ENCODE measurements around the gene AQP12B. TPM values are rescaled to one million over a fixed set of nuclear protein-coding genes. Genes with fewer than 3 reads are reported as not detected.
"Not testable (repeated sequence)": the region's sequence is repeated elsewhere in the genome, so short reads cannot be mapped to it uniquely, and the experiment has no call there.

Gene AQP12B
- total RNA-seq, 1 experiment from 2014 or later, result not detected

GRCh38 chr2:240696469-240696868, 13.8 kb upstream of the AQP12B start:
- H3K4me3 ChIP-seq (ENCODE audit: low read depth, low read length); H3K36me3 Mint-ChIP-seq (ENCODE audit: insufficient read depth, unreplicated experiment); H3K9me3 ChIP-seq; H3K4me3 Mint-ChIP-seq (ENCODE audit: unreplicated experiment); intact Hi-C loops (cut with micrococcal nuclease; ENCODE audit: unreplicated experiment); H3K36me3 ChIP-seq (ENCODE audit: control insufficient read depth, insufficient read depth, low read length); H3K27ac Mint-ChIP-seq (ENCODE audit: unreplicated experiment); BruUV-seq (replicated peaks); DNase-seq; H3K27me3 ChIP-seq (replicated peaks; ENCODE audit: control insufficient read depth, insufficient read depth, low read length); CTCF ChIA-PET; H3K4me1 Mint-ChIP-seq (ENCODE audit: low read depth, unreplicated experiment); H3K9me3 Mint-ChIP-seq (ENCODE audit: unreplicated experiment); POLR2A ChIA-PET; H3K27me3 Mint-ChIP-seq (ENCODE audit: insufficient read depth, unreplicated experiment); H3K4me1 ChIP-seq: not testable (repeated sequence)

- DNase-seq; H3K4me1 Mint-ChIP-seq (ENCODE audit: low read depth, unreplicated experiment); intact Hi-C loops (cut with micrococcal nuclease; ENCODE audit: unreplicated experiment); H3K36me3 ChIP-seq (ENCODE audit: control insufficient read depth, insufficient read depth, low read length); H3K9me3 ChIP-seq; H3K9me3 Mint-ChIP-seq (ENCODE audit: unreplicated experiment); CTCF ChIA-PET; H3K4me3 ChIP-seq (ENCODE audit: low read depth, low read length); BruUV-seq (replicated peaks); H3K36me3 Mint-ChIP-seq (ENCODE audit: insufficient read depth, unreplicated experiment); H3K27me3 ChIP-seq (replicated peaks; ENCODE audit: control insufficient read depth, insufficient read depth, low read length); H3K27ac Mint-ChIP-seq (ENCODE audit: unreplicated experiment); H3K4me1 ChIP-seq; H3K4me3 Mint-ChIP-seq (ENCODE audit: unreplicated experiment); POLR2A ChIA-PET; H3K27me3 Mint-ChIP-seq (ENCODE audit: insufficient read depth, unreplicated experiment): not testable (repeated sequence)
These were observed 12.9 kb upstream of the AQP12B start for GRCh38 chr2:240695593-240695992.

GRCh38 chr2:240694304-240694703, 11.6 kb upstream of the AQP12B start:
- H3K4me1 Mint-ChIP-seq (ENCODE audit: low read depth, unreplicated experiment); H3K4me3 ChIP-seq (ENCODE audit: low read depth, low read length); H3K27me3 Mint-ChIP-seq (ENCODE audit: insufficient read depth, unreplicated experiment); POLR2A ChIA-PET; H3K9me3 ChIP-seq; BruUV-seq (replicated peaks); CTCF ChIA-PET; DNase-seq; H3K4me1 ChIP-seq; H3K27ac Mint-ChIP-seq (ENCODE audit: unreplicated experiment); H3K4me3 Mint-ChIP-seq (ENCODE audit: unreplicated experiment); intact Hi-C loops (cut with micrococcal nuclease; ENCODE audit: unreplicated experiment); H3K9me3 Mint-ChIP-seq (ENCODE audit: unreplicated experiment); H3K27me3 ChIP-seq (replicated peaks; ENCODE audit: control insufficient read depth, insufficient read depth, low read length); H3K36me3 ChIP-seq (ENCODE audit: control insufficient read depth, insufficient read depth, low read length); H3K36me3 Mint-ChIP-seq (ENCODE audit: insufficient read depth, unreplicated experiment): not testable (repeated sequence)

GRCh38 chr2:240692583-240693561, 10.2 kb upstream of the AQP12B start:
- H3K27me3 Mint-ChIP-seq (ENCODE audit: insufficient read depth, unreplicated experiment); H3K4me1 ChIP-seq; H3K36me3 Mint-ChIP-seq (ENCODE audit: insufficient read depth, unreplicated experiment); H3K4me3 ChIP-seq (ENCODE audit: low read depth, low read length); CTCF ChIA-PET; H3K9me3 ChIP-seq; H3K27me3 ChIP-seq (replicated peaks; ENCODE audit: control insufficient read depth, insufficient read depth, low read length); H3K9me3 Mint-ChIP-seq (ENCODE audit: unreplicated experiment); intact Hi-C loops (cut with micrococcal nuclease; ENCODE audit: unreplicated experiment); BruUV-seq (replicated peaks); H3K36me3 ChIP-seq (ENCODE audit: control insufficient read depth, insufficient read depth, low read length); H3K27ac Mint-ChIP-seq (ENCODE audit: unreplicated experiment); POLR2A ChIA-PET; DNase-seq; H3K4me3 Mint-ChIP-seq (ENCODE audit: unreplicated experiment); H3K4me1 Mint-ChIP-seq (ENCODE audit: low read depth, unreplicated experiment): not testable (repeated sequence)

- DNase-seq; H3K9me3 Mint-ChIP-seq (ENCODE audit: unreplicated experiment); H3K4me1 Mint-ChIP-seq (ENCODE audit: low read depth, unreplicated experiment); BruUV-seq (replicated peaks); H3K4me3 ChIP-seq (ENCODE audit: low read depth, low read length); H3K27me3 Mint-ChIP-seq (ENCODE audit: insufficient read depth, unreplicated experiment); intact Hi-C loops (cut with micrococcal nuclease; ENCODE audit: unreplicated experiment); H3K4me1 ChIP-seq; H3K27me3 ChIP-seq (replicated peaks; ENCODE audit: control insufficient read depth, insufficient read depth, low read length); H3K27ac Mint-ChIP-seq (ENCODE audit: unreplicated experiment); H3K4me3 Mint-ChIP-seq (ENCODE audit: unreplicated experiment); H3K36me3 ChIP-seq (ENCODE audit: control insufficient read depth, insufficient read depth, low read length); H3K36me3 Mint-ChIP-seq (ENCODE audit: insufficient read depth, unreplicated experiment); POLR2A ChIA-PET; H3K9me3 ChIP-seq: not testable (repeated sequence)
- CTCF ChIA-PET, result interaction anchor here (0.6 kb wide), 1 partner anchor 51 kb away, joined by 4 read pairs; no protein-coding TSS in a partner anchor
These were observed 9.1 kb upstream of the AQP12B start, which contains the start of gene AQP12A for GRCh38 chr2:240691631-240692420. Gene AQP12A (plus strand): TSS chr2:240691866. CDS start chr2:240691914, 48 bp downstream.

- DNase-seq; H3K4me3 ChIP-seq (ENCODE audit: low read depth, low read length); H3K27me3 Mint-ChIP-seq (ENCODE audit: insufficient read depth, unreplicated experiment); H3K4me1 Mint-ChIP-seq (ENCODE audit: low read depth, unreplicated experiment); H3K27me3 ChIP-seq (replicated peaks; ENCODE audit: control insufficient read depth, insufficient read depth, low read length); H3K9me3 ChIP-seq; H3K27ac Mint-ChIP-seq (ENCODE audit: unreplicated experiment); H3K4me1 ChIP-seq; intact Hi-C loops (cut with micrococcal nuclease; ENCODE audit: unreplicated experiment); H3K36me3 ChIP-seq (ENCODE audit: control insufficient read depth, insufficient read depth, low read length); BruUV-seq (replicated peaks); H3K36me3 Mint-ChIP-seq (ENCODE audit: insufficient read depth, unreplicated experiment); POLR2A ChIA-PET; H3K9me3 Mint-ChIP-seq (ENCODE audit: unreplicated experiment); H3K4me3 Mint-ChIP-seq (ENCODE audit: unreplicated experiment): not testable (repeated sequence)
- CTCF ChIA-PET, result interaction anchor here (0.6 kb wide), 1 partner anchor 50 kb away, joined by 4 read pairs; no protein-coding TSS in a partner anchor
These were observed 8.4 kb upstream of the AQP12B start for GRCh38 chr2:240691075-240691427.
